Cardiac muscle cell (in vitro differentiated cells and primary cell): ENCODE measurements around the gene FNDC3B. TPM values are rescaled to one million over a fixed set of nuclear protein-coding genes. Genes with fewer than 3 reads are reported as not detected.

Experiments
- DNase-seq, 2 donors: peaks; one replicate each; pipeline versions ENCODE4 v3.0.0 to v3.0.0-alpha.2; 2010 to 2017; ENCODE audit warnings: low read depth in 1 of 2, low spot score in 1 of 2
- H3K27ac ChIP-seq: fragments of 200-600 bp; sonication (generic); 2 replicates; pipeline ENCODE4 v1.5.1; 2016
- H3K27me3 ChIP-seq: fragments of 200-600 bp; sonication (generic); 2 replicates; pipeline ENCODE4 v1.6.0; 2016; ENCODE audit warnings: control low read depth
- H3K36me3 ChIP-seq: fragments of 200-600 bp; sonication (generic); 2 replicates; pipeline ENCODE4 v1.5.1; 2016; ENCODE audit warnings: control low read depth
- H3K4me1 ChIP-seq: fragments of 200-600 bp; sonication (generic); 2 replicates; pipeline ENCODE4 v1.8.1; 2017; ENCODE audit warnings: low read depth, mild to moderate bottlenecking, mixed run types
- H3K4me3 ChIP-seq: fragments of 200-600 bp; sonication (generic); 2 replicates; pipeline ENCODE4 v1.5.1; 2016; ENCODE audit warnings: mild to moderate bottlenecking
- H3K9me3 ChIP-seq: fragments of 200-600 bp; sonication (generic); 2 replicates; pipeline ENCODE4 v1.5.1; 2017; ENCODE audit warnings: low read depth, mild to moderate bottlenecking, control low read depth
- CTCF ChIP-seq: IDR thresholded peaks from 2 replicates; pipeline ENCODE4 v1.5.1; 2012; ENCODE audit warnings: low read depth, mild to moderate bottlenecking, low read length
- polyA plus RNA-seq: library from polyadenylated mRNA; unstranded; fragments of >200 nt; fragmentation: Nextera tagmentation; extraction: Ambion mirVana; gene quantifications from 2 replicates; pipeline ENCODE4 v1.2.1, GENCODE V29; 2016
- total RNA-seq: library from RNA; depleted of rRNA; stranded (reverse); fragments of >200 nt; gene quantifications from 2 replicates; pipeline ENCODE4 v1.2.3, GENCODE V29; 2016

FNDC3B gene
- total and polyA plus RNA-seq, 2 experiments from 2014 or later, result 55.2 to 62.3 TPM

- TF ChIP-seq CTCF, result no peak
- Histone ChIP-seq H3K27me3 (no peaks in the 10 kb centered on the region), H3K27ac (no peak overlapping the region), H3K9me3 (no peaks in the 10 kb centered on the region), H3K4me1 (no peaks in the 10 kb centered on the region), H3K36me3 (no peaks in the 10 kb centered on the region), H3K4me3 (no peak overlapping the region)
- DNase-seq, result no peak
Observed at GRCh38 chr3:172018364-172018763, 21.0 kb upstream of the FNDC3B start.

GRCh38 chr3:172020763-172021162 is 18.6 kb upstream of the FNDC3B start:
- Histone ChIP-seq H3K36me3 (no peaks in the 10 kb centered on the region), H3K9me3 (no peaks in the 10 kb centered on the region), H3K4me1 (no peaks in the 10 kb centered on the region), H3K4me3 (no peak overlapping the region), H3K27ac (no peak overlapping the region), H3K27me3 (no peaks in the 10 kb centered on the region)
- no peak for DNase-seq
- no peak for TF ChIP-seq CTCF

GRCh38 chr3:172021164-172021563 is 18.2 kb upstream of the FNDC3B start:
- H3K4me3 ChIP-seq, result no peak overlapping the region

GRCh38 chr3:172021859-172022258 is 17.5 kb upstream of the FNDC3B start:
- Histone ChIP-seq H3K27me3 (no peaks in the 10 kb centered on the region), H3K27ac (no peak overlapping the region), H3K4me3 (no peak overlapping the region), H3K36me3 (no peaks in the 10 kb centered on the region), H3K9me3 (no peaks in the 10 kb centered on the region), H3K4me1 (no peaks in the 10 kb centered on the region)
- no peak for TF ChIP-seq CTCF
- DNase-seq, result no peak

More at GRCh38 chr3:172021164-172021563, 18.2 kb upstream of the FNDC3B start:
- Histone ChIP-seq H3K27me3 (no peaks in the 10 kb centered on the region), H3K9me3 (no peaks in the 10 kb centered on the region), H3K4me1 (no peaks in the 10 kb centered on the region), H3K27ac (no peak overlapping the region), H3K36me3 (no peaks in the 10 kb centered on the region)
- no peak for DNase-seq
- no peak for TF ChIP-seq CTCF

GRCh38 chr3:172023915-172024314 is 15.5 kb upstream of the FNDC3B start:
- Histone ChIP-seq H3K36me3 (no peaks in the 10 kb centered on the region), H3K27ac (no peak overlapping the region), H3K9me3 (no peaks in the 10 kb centered on the region), H3K4me1 (no peaks in the 10 kb centered on the region), H3K4me3 (no peak overlapping the region), H3K27me3 (no peaks in the 10 kb centered on the region)
- no peak for TF ChIP-seq CTCF
- DNase-seq, result no peak

- no peaks in the 10 kb centered on the region for H3K27me3 ChIP-seq
- no peak overlapping the region for H3K4me3 ChIP-seq
- H3K36me3 ChIP-seq, result no peaks in the 10 kb centered on the region
- H3K27ac ChIP-seq, result no peak overlapping the region
- TF ChIP-seq CTCF, result no peak
- H3K4me1 ChIP-seq, result no peaks in the 10 kb centered on the region
- no peaks in the 10 kb centered on the region for H3K9me3 ChIP-seq
- no peak for DNase-seq
Observed at GRCh38 chr3:172024679-172025078, 14.7 kb upstream of the FNDC3B start.
